Endothelial cell of umbilical vein (primary cell): ENCODE results near the gene COL9A3.

ENCODE experiments used
- EZH2 ChIP-seq: IDR thresholded peaks from 2 replicates; pipeline ENCODE4 v1.6.1; 2012; ENCODE audit warnings: borderline replicate concordance, low read depth, mild to moderate bottlenecking, moderate library complexity, low read length, inconsistent platforms; ENCODE audit not compliant: severe bottlenecking
- FOS ChIP-seq: IDR thresholded peaks from 2 replicates; pipeline ENCODE4 v1.6.1; 2011; ENCODE audit warnings: mild to moderate bottlenecking, low read length, moderate library complexity, borderline replicate concordance; ENCODE audit not compliant: insufficient read depth
- GATA2 ChIP-seq: IDR thresholded peaks from 2 replicates; pipeline ENCODE4 v1.7.0; 2011; ENCODE audit warnings: low read depth, mild to moderate bottlenecking, moderate library complexity, mixed read lengths, low read length; ENCODE audit not compliant: insufficient read length, insufficient read depth
- JUN ChIP-seq: IDR thresholded peaks from 2 replicates; pipeline ENCODE4 v1.6.1; 2011; ENCODE audit warnings: borderline replicate concordance, low read depth; ENCODE audit not compliant: insufficient read length, insufficient read depth
- MYC ChIP-seq: IDR thresholded peaks from one replicate; pipeline ENCODE4 v1.6.1; 2011; ENCODE audit warnings: mild to moderate bottlenecking, low read depth, low read length
- POLR2A ChIP-seq: IDR thresholded peaks from 2 replicates; pipeline ENCODE4 v1.6.1; 2012; ENCODE audit warnings: low read depth, mild to moderate bottlenecking, control low read depth, low read length
- POLR2AphosphoS5 ChIP-seq: IDR thresholded peaks from 2 replicates; pipeline ENCODE4 v1.6.1; 2012; ENCODE audit warnings: low read depth, mild to moderate bottlenecking, control low read depth, low read length, moderate library complexity; ENCODE audit not compliant: insufficient read depth
- TF ChIP-seq, protein P1 (sequence below), 2 donors: IDR thresholded peaks; 1 replicate in 1 of 2; 2 replicates in 1 of 2; pipeline ENCODE4 v1.5.1; 2011; ENCODE audit warnings: low read length in 2 of 2, mild to moderate bottlenecking in 2 of 2, moderate library complexity in 2 of 2, control low read depth in 1 of 2, inconsistent platforms in 1 of 2, low read depth in 1 of 2; ENCODE audit not compliant: insufficient read depth in 1 of 2; ENCODE audit errors: extremely low read depth in 1 of 2
- TF ChIP-seq, protein P2 (sequence below): IDR thresholded peaks from 2 replicates; pipeline ENCODE4 v1.6.1; 2011; ENCODE audit not compliant: insufficient read depth, insufficient read length

DNA sequence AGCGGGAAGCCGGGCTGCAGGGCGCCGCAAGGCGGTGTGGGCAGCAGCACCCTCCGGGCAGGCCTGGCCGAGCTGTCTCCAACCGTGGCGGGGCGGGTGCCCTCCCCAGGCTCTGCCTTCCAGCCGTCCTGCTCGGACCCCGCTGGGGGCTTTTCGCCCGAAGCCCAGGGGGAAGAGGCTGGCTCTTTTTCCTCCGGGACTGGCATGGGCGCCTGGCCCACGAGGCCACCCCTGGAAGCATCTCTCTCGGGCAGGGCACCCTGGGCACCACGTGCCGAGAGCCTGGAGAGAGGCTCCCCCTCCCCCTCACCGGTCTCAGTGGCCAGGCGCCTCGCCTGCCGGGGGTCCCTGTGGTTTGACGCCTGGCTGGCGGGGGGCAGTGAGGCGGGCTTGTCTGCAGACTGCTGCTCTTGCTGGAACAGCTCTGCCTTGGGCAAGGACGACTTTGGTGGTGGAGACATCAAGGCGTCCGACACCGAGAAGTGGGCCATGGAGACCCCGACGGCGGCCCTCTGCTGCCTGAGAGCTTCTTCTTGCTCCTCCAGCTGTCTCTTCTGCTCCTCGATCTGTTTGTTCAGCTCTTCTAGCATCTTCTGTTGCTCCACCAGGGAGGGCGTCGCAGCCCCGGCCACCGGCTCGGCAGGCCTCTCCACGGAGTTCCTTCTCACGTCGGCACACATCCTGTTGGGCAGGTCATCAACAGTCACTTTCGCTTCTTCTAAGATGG, 64.2 kb downstream of the COL9A3 start:
- TF ChIP-seq, protein P1, sequence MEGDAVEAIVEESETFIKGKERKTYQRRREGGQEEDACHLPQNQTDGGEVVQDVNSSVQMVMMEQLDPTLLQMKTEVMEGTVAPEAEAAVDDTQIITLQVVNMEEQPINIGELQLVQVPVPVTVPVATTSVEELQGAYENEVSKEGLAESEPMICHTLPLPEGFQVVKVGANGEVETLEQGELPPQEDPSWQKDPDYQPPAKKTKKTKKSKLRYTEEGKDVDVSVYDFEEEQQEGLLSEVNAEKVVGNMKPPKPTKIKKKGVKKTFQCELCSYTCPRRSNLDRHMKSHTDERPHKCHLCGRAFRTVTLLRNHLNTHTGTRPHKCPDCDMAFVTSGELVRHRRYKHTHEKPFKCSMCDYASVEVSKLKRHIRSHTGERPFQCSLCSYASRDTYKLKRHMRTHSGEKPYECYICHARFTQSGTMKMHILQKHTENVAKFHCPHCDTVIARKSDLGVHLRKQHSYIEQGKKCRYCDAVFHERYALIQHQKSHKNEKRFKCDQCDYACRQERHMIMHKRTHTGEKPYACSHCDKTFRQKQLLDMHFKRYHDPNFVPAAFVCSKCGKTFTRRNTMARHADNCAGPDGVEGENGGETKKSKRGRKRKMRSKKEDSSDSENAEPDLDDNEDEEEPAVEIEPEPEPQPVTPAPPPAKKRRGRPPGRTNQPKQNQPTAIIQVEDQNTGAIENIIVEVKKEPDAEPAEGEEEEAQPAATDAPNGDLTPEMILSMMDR (IDR thresholded peaks at IDR 0.05; ENCODE audit: extremely low read depth in 1 of 2, insufficient read depth in 1 of 2, low read depth in 1 of 2, low read length in 2 of 2) = no peak
- TF ChIP-seq POLR2AphosphoS5 = no peak
- no peak for TF ChIP-seq EZH2
- TF ChIP-seq MYC = no peak
- TF ChIP-seq, protein P2, sequence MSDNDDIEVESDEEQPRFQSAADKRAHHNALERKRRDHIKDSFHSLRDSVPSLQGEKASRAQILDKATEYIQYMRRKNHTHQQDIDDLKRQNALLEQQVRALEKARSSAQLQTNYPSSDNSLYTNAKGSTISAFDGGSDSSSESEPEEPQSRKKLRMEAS = no peak
- no peak for TF ChIP-seq POLR2A
- no peak for TF ChIP-seq JUN
- TF ChIP-seq FOS = no peak
- TF ChIP-seq GATA2 = no peak
